Measurements from ENCODE around the gene LYZL1. TPM values are rescaled to one million over a fixed set of nuclear protein-coding genes. Genes with fewer than 3 reads are reported as not detected.
"Not testable (repeated sequence)": the region's sequence is repeated elsewhere in the genome, so short reads cannot be mapped to it uniquely, and the experiment has no call there.

LYZL1 gene
- total and polyA plus RNA-seq, 7 donors = not detected

DNA sequence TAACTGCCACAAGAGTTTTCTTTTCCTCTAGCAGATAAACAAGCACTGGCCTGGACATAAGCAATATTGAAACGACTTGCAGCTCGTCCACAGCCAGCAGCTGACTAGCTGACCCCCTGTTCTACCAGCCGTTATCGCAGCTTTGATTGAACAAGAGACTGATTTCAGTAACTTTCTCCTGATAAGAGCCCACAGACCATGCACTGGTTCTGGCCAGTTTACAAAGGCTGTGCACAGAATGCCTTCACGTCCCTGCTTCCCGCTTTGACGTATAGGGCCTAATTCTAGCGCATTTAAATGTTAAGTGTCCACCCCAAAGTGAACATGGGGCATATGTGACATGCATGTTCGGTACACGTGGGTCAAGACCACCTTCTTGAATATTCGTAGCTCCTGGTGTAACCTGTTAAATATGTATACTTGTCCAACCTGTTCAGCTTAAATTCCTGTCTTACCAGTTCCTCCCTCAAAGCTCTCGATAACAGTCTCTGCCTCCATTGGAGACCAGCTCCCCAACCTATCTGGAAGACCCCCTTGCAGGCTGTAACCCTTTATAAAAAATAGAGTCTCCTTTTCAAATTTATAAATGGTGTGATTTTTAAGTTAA lies 69.2 kb downstream of the LYZL1 start:
- H3K4me1 ChIP-seq = no peaks in the 10 kb centered on the region
- ATAC-seq = no peak
- H3K9me3 ChIP-seq = no peaks in the 10 kb centered on the region
- 90 to 93% (median 92%) methylated on average over 12 of the region's 12 CpGs for WGBS, 3 donors
- no peaks in the 10 kb centered on the region for H3K27me3 ChIP-seq (ENCODE audit: insufficient read depth in 3 of 3, low read length in 2 of 3)
- H3K4me3 ChIP-seq = no peak overlapping the region
- intact Hi-C loops (cut with DNase I) = no loop called here
- TF ChIP-seq, protein P1, sequence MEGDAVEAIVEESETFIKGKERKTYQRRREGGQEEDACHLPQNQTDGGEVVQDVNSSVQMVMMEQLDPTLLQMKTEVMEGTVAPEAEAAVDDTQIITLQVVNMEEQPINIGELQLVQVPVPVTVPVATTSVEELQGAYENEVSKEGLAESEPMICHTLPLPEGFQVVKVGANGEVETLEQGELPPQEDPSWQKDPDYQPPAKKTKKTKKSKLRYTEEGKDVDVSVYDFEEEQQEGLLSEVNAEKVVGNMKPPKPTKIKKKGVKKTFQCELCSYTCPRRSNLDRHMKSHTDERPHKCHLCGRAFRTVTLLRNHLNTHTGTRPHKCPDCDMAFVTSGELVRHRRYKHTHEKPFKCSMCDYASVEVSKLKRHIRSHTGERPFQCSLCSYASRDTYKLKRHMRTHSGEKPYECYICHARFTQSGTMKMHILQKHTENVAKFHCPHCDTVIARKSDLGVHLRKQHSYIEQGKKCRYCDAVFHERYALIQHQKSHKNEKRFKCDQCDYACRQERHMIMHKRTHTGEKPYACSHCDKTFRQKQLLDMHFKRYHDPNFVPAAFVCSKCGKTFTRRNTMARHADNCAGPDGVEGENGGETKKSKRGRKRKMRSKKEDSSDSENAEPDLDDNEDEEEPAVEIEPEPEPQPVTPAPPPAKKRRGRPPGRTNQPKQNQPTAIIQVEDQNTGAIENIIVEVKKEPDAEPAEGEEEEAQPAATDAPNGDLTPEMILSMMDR (IDR thresholded peaks at IDR 0.05) = no peak
- no peak for DNase-seq
- H3K36me3 ChIP-seq (ENCODE audit: insufficient read depth in 1 of 2, low read depth in 1 of 2) = no peaks in the 10 kb centered on the region
- no peak overlapping the region for H3K27ac ChIP-seq

GRCh38 chr10:29360215-29360853 lies 71.5 kb downstream of the LYZL1 start:
- H3K9me3 ChIP-seq; H3K27ac ChIP-seq; H3K27me3 ChIP-seq (ENCODE audit: insufficient read depth in 3 of 3, low read length in 2 of 3); H3K4me3 ChIP-seq; DNase-seq; intact Hi-C loops (cut with DNase I); ATAC-seq; H3K36me3 ChIP-seq (ENCODE audit: insufficient read depth in 1 of 2, low read depth in 1 of 2); H3K4me1 ChIP-seq: not testable (repeated sequence)
- WGBS, 3 donors = 91 to 96% (median 93%) methylated on average over 17 to 18 of the region's 18 CpGs
